ENCODE results near the gene TF.

TF gene

DNA sequence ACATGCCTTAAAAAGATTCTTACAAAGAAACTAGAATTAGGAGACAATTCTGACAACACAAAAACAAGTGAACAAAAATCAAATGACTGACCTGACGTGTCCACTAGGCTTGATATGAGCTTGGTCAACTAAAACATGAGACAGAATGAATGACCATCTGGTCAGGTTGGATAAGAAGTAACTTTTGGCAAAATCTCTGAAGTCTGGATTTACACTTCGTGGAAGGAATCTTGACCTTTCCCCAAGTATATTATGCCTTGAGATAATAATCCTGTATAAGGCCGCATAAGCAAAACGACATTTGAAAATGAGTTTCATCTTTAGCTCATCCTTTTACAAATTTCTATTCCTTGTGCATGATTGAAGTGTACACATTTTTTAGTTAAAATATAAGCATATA, 1.1 kb upstream of the TF start:
- TF ChIP-seq TRIM28 (IDR thresholded peaks at IDR 0.05; ENCODE audit: borderline replicate concordance, low read length), result no peak
- TF ChIP-seq INSM2 (tag by site-specific recombination; IDR thresholded peaks at IDR 0.05), result no peak
- TF ChIP-seq ZNF248 (tag by site-specific recombination; IDR thresholded peaks at IDR 0.05), result no peak
- no peak for TF ChIP-seq ZNF19 (tag by site-specific recombination; IDR thresholded peaks at IDR 0.05; ENCODE audit: low read depth)
- TF ChIP-seq ZNF518A (tag by site-specific recombination; conservative IDR thresholded peaks at IDR 0.05; ENCODE audit: low read depth), result no peak
- TF ChIP-seq ZNF571 (tag by site-specific recombination; IDR thresholded peaks at IDR 0.05), result no peak
- TF ChIP-seq, protein P1, sequence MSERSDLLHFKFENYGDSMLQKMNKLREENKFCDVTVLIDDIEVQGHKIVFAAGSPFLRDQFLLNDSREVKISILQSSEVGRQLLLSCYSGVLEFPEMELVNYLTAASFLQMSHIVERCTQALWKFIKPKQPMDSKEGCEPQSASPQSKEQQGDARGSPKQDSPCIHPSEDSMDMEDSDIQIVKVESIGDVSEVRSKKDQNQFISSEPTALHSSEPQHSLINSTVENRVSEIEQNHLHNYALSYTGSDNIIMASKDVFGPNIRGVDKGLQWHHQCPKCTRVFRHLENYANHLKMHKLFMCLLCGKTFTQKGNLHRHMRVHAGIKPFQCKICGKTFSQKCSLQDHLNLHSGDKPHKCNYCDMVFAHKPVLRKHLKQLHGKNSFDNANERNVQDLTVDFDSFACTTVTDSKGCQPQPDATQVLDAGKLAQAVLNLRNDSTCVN (tag by site-specific recombination; optimal IDR thresholded peaks at IDR 0.05), result no peak
- TF ChIP-seq ZNF280C (tag by site-specific recombination; IDR thresholded peaks at IDR 0.05), result no peak
- TF ChIP-seq HOXC10 (CRISPR knock-in tag; IDR thresholded peaks at IDR 0.05), result no peak
- TF ChIP-seq ZNF155 (tag by site-specific recombination; IDR thresholded peaks at IDR 0.05), result no peak
- no peak for TF ChIP-seq ZIC2 (tag by site-specific recombination; IDR thresholded peaks at IDR 0.05)
- TF ChIP-seq ZNF114 (tag by site-specific recombination; IDR thresholded peaks at IDR 0.05), result no peak
- TF ChIP-seq MYNN (tag by site-specific recombination; IDR thresholded peaks at IDR 0.05; ENCODE audit: borderline replicate concordance), result no peak
- TF ChIP-seq ZNF558 (tag by site-specific recombination; IDR thresholded peaks at IDR 0.05), result no peak
- no peaks in the 10 kb centered on the region for H3K36me3 ChIP-seq (ENCODE audit: control insufficient read depth in 2 of 2, insufficient read depth in 1 of 2, low read length in 2 of 2)
- H3K4me1 ChIP-seq (ENCODE audit: control insufficient read depth, insufficient read depth, low read length), result no peaks in the 10 kb centered on the region; the same call in 1 of the 2 replicates
- ChIA-PET POLR2A (no interaction called here), CTCF (no interaction called here)
- no peak overlapping the region for H3K27ac ChIP-seq (ENCODE audit: extremely low read depth, low read depth, low read length)
- H3K4me3 ChIP-seq (ENCODE audit: low read depth, low read length), result no peak overlapping the region
- no peaks in the 10 kb centered on the region for H3K9me3 ChIP-seq (ENCODE audit: control insufficient read depth, insufficient read depth, low read depth, low read length)

- POLR2A ChIA-PET, result no interaction called here
- Histone ChIP-seq H3K9me3 (ENCODE audit: control insufficient read depth, insufficient read depth, low read depth, low read length) (no peaks in the 10 kb centered on the region), H3K36me3 (ENCODE audit: control insufficient read depth in 2 of 2, insufficient read depth in 1 of 2, low read length in 2 of 2) (no peaks in the 10 kb centered on the region), H3K4me1 (ENCODE audit: control insufficient read depth, insufficient read depth, low read length) (no peaks in the 10 kb centered on the region; the same call in 1 of the 2 replicates), H3K27ac (ENCODE audit: extremely low read depth, low read depth, low read length) (no peak overlapping the region), H3K4me3 (ENCODE audit: low read depth, low read length) (no peak overlapping the region)
- CTCF ChIA-PET, result no interaction called here
- TF ChIP-seq BCL6B (tag by site-specific recombination; IDR thresholded peaks at IDR 0.05), result no peak
- TF ChIP-seq ZNF501 (tag by site-specific recombination; IDR thresholded peaks at IDR 0.05), result no peak
- no peak for TF ChIP-seq GFI1B (tag by site-specific recombination; IDR thresholded peaks at IDR 0.05)
- TF ChIP-seq ELK4 (IDR thresholded peaks at IDR 0.05; ENCODE audit: borderline replicate concordance, low read depth, low read length), result no peak
- TF ChIP-seq, protein P2, sequence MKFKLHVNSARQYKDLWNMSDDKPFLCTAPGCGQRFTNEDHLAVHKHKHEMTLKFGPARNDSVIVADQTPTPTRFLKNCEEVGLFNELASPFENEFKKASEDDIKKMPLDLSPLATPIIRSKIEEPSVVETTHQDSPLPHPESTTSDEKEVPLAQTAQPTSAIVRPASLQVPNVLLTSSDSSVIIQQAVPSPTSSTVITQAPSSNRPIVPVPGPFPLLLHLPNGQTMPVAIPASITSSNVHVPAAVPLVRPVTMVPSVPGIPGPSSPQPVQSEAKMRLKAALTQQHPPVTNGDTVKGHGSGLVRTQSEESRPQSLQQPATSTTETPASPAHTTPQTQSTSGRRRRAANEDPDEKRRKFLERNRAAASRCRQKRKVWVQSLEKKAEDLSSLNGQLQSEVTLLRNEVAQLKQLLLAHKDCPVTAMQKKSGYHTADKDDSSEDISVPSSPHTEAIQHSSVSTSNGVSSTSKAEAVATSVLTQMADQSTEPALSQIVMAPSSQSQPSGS (tag by site-specific recombination; IDR thresholded peaks at IDR 0.05; ENCODE audit: low read depth), result no peak
- TF ChIP-seq, protein P3, sequence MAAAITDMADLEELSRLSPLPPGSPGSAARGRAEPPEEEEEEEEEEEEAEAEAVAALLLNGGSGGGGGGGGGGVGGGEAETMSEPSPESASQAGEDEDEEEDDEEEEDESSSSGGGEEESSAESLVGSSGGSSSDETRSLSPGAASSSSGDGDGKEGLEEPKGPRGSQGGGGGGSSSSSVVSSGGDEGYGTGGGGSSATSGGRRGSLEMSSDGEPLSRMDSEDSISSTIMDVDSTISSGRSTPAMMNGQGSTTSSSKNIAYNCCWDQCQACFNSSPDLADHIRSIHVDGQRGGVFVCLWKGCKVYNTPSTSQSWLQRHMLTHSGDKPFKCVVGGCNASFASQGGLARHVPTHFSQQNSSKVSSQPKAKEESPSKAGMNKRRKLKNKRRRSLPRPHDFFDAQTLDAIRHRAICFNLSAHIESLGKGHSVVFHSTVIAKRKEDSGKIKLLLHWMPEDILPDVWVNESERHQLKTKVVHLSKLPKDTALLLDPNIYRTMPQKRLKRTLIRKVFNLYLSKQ (tag by site-specific recombination; IDR thresholded peaks at IDR 0.05; ENCODE audit: borderline replicate concordance), result no peak
Observed at GRCh38 chr3:133746712-133747066, 496 bp downstream of the TF start.

Data from HEK293 (cell line).